SKM-1 (cell line): ENCODE measurements around the gene OR8G5.

Source experiments
- DNase-seq: peaks from one replicate; lab custom pipeline; 2025; ENCODE audit not compliant: unreplicated experiment; lab: John Stamatoyannopoulos, UW

Gene OR8G5

DNA sequence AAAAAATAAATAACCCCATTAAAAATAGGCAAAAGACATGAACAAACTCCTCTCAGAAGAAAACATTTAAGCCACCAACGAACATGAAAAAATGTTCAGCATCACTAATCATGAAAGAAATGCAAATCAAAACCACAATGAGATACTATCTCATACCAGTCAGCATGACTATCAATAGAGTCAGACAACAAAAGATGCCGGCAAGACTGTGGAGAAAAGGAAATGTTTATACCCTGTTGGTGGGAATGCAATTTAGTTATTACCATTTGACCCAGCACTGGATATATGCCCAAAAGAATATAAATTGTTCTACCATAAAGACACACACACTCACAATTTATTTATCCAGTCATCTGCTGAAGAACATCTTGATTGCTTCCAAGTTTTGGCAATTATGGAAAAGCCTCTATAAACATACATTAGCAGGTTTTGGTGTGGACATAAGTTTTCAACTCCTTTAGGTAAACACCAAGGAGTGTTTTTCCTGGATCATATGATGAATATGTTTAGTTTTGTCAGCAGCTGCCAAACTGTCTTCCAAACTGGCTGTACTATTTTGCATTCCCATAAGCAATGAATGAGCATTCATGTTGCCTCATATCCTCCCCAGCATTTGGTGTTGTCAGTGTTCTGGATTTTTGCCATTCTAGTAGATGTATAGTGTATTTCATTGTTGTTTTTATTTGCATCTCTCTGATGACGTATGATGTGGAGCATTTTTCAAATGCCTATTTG lies 29.6 kb downstream of the OR8G5 start:
- DNase-seq, result no peak

DNA sequence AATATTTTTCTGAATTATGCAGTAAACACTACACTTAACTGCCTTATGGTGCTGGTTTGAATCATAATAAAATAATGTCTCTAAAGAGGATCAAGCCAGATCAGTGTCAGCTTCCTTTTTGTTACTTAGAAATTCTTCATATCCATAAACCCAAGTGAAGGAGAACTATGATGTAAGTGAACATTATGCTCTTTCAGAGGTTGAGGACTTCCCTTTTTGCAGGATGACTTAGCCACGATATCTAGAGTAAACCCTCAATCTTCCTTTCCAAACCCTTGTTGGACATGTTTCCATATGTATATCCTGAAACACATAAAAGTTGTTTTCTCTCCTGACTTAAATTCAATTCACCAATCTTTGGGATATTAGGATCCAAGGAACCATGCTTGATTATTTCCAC lies 38.5 kb downstream of the OR8G5 start:
- peak; percentile 50 for DNase-seq

DNA sequence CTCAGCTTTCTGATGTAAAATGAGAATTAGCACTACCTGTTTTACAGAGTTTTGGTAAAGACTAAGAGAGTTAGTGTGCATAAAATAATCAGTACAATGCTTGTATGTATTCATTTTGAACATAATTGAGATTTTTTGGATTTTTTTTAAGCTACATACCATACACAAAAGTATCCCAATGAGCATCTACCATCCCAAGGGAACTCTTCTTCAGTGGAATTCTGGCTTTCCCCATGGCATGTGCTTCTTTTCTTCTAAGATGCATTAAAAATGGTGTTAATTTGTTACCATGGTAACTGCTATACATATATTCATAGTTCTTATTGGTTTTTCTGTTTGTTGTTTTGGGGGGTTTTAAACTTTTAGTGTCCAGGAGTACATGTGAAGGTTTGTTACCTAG lies 39.8 kb downstream of the OR8G5 start:
- DNase-seq, result no peak

DNA sequence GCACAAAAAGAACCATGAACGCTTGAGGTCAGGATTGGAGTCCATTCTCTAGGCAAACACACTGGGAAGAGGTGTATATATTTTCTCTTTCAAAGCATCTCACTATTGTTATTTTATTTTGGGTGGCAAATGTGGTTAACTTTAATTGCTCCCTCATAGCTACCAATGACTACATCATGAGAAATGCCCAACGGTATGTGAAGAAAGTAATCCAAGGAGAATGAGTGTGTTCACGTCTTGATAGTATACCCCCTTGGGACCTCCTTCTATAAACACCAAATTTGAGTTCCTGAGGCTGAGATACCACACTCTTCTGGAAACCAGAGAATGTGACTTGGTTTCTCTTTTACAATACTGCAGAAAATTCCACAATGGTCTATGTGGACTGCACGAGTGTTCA lies 41.7 kb downstream of the OR8G5 start:
- no peak for DNase-seq

DNA sequence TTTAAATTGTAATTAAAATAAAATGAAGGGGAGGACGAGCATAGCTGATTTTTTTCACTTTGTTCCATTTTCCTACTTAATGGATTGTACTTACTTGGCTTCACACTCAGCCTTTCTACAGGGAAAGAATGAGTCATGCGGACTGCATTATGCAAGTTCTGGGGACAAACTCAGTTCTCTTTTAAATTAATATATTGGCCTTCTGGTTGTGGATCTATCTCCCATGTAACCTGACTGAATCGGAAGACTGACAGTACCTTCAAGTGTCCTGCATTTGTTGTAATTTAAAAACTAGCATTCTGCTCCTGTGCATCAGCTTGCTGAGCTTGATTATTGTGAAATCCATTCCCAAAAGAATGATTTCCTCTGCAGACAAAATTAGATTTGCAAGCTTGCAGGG lies 45.4 kb downstream of the OR8G5 start:
- no peak for DNase-seq

DNA sequence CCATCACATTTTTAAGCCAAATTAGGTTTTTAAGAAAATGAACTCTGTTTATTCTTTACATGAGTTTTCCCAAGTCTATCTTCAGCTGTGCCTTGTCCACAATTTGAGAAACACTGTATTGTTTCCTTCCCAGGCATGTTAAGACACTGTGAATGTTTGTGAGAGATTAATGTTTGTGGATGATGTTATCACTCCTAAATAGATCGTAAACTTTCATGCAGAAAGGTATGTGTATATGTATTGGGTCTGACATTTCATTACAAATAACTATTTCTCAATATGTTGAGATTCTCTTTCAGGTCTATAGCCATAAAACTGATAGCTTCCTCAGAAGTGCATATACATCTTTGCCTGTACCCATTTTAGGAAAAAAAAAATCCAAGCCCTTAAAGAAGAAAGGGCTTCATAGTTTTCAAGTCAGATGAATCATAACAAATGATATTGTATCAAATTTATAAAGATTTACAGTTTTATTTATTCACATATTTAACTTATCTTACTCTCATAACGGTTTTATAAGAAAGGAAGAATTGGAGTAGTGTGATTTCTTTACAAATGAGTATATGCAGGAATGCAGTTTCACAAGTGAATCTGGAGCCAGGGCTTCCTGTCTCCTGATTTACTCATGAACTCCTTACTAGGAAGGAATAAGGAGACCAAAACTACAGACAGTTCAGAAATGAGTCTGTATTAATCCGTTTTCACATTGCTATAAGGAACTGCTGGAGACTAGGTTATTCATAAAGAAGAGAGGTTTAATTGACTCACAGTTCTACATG lies 46.4 kb downstream of the OR8G5 start:
- no peak for DNase-seq

DNA sequence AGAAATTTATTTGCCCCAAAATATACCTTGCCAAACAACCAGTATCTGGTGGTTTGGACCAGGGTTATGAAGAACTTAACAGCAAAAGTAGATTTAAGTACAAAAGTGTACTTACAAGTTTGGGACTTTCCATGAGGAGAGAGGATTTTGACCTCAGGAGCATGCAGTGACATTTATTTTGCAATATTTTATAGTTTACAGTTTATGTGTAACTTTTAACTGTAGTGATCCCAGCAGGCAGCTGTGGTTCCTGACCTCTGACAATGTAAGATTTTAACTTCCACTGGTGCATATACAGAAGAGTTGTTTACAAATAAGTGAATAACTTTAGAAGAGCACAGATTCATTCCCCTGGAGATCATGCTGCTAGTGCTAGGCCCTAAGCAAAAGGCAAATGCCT lies 50.9 kb downstream of the OR8G5 start:
- no peak for DNase-seq

DNA sequence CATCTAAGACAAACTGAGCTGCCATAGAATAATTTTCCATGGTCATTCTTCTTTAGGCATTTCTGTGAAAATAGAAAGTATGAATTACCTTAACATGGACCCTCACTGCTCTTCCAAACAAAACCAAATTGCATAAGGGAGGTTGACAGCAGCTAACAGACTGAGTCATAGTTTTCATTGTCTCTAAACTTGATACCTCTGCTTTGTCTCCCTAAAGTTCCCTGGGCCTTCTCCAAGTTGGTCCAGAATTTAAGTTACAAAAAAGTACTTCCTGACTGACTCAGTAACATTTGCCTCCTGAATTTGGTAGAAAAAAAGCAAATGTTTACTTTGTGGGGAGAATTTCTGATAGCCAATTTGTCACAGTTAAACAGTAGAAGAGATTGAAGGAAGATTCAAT lies 54.5 kb downstream of the OR8G5 start:
- no peak for DNase-seq

DNA sequence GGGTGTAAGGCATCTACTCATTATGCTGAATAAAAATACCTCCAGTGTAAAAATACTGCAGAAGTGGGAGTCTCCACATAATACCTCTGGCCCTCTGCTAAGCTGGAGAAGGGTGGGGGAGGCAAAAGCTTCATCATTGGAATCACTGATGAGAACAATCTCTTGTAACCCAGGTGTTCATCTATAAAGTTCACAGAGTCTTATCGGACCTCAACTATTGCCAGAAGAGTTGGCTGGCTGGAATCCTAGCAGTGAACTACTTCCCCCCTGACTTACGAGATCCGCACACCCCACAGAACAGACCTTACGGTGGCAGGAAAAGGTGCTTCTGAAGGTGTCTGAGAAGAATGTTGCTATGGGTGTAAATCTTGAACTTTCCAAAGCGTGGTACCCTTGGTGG lies 55.1 kb downstream of the OR8G5 start:
- no peak for DNase-seq

DNA sequence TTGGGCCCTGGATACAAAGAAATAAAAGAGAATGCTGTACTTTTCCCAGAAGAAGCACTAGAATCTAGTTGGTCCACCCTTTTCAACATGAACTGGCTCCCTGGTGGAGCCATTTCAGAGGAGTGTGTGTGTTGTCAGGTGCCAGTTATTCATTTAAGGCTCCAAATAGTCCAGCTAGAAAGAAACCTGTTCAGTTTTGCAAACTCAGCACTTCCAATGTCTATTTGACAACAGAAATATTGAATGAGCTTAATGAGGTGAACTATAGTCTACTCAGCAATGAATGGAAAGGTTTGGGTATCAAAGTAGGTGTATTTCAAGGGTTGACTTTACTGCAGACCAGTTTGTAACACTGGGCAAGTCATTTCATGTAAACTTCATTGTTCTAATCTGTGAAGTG lies 55.5 kb downstream of the OR8G5 start:
- DNase-seq, result no peak

DNA sequence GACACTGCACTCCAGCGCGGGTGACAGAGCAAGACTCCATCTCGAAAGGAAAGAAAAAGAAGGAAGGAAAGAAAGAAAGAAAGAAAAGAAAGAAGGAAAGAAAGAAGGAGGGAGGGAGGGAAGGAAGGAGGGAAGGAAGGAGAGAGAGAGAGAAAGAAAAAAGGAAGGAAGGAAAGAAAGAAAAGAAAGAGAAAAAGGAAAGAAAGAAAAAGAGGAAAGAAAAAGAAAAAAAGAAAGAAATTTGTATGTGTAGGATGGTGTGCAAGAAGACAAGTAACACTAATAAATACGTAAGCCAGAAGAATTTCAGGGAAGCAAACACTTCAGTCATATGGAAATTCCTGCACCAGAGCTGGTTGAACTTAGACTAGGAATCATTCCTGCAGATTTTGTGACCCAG lies 57.0 kb downstream of the OR8G5 start:
- no peak for DNase-seq

DNA sequence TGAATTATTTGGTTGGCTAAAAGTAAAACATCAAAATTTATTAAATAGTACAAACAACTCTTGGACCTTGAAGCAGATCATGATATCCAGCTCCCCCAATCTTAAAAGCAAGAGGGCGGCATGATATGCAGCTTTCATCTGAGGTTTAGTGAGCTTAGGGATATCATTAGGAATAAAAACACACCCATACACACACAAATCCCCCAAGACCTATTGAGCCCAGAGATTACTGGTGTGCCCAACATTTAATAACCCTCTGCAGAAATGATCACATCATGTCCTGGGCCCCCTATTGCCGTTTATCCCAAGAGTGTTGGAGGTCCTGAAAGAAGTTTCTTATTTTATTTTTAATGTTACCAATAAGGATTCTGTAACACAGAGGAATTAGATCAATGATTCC lies 57.7 kb downstream of the OR8G5 start, which contains the start of gene OR8D1:
TSS of gene OR8D1 (minus strand) at position 101 of the 400 bp plus-strand sequence. CDS start 3,183 bp downstream, outside the sequence.
- DNase-seq, result no peak

DNA sequence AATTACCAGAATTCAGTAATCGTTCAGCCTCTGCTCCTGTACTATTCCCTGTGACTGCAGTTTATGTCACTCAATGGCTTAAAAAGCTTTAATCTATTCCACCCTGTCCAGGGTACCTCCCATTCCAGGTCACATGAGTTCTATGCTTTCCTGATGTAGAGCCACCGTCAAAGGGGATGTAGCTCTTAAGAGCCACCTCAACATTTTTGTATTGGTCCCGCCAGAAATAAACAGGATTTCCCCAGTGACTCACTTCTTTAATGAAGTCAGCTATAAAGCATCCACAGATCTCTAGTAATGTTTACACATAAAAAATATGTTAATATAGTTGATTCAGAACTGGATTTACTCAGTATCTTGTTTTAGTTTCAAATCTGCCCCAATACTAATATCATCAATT lies 58.9 kb downstream of the OR8G5 start:
- DNase-seq, result no peak
